Cerebellar cortex (tissue), 1 donor: Measurements from ENCODE around the gene MTSS2.
A peak's percentile ranks its signal among the peaks of the same experiment; 100 is the strongest.

Experiments used
- DNase-seq: peaks from one replicate; pipeline ENCODE4 v3.0.0-alpha.2; 2015; ENCODE audit warnings: low spot score

Gene MTSS2

DNA sequence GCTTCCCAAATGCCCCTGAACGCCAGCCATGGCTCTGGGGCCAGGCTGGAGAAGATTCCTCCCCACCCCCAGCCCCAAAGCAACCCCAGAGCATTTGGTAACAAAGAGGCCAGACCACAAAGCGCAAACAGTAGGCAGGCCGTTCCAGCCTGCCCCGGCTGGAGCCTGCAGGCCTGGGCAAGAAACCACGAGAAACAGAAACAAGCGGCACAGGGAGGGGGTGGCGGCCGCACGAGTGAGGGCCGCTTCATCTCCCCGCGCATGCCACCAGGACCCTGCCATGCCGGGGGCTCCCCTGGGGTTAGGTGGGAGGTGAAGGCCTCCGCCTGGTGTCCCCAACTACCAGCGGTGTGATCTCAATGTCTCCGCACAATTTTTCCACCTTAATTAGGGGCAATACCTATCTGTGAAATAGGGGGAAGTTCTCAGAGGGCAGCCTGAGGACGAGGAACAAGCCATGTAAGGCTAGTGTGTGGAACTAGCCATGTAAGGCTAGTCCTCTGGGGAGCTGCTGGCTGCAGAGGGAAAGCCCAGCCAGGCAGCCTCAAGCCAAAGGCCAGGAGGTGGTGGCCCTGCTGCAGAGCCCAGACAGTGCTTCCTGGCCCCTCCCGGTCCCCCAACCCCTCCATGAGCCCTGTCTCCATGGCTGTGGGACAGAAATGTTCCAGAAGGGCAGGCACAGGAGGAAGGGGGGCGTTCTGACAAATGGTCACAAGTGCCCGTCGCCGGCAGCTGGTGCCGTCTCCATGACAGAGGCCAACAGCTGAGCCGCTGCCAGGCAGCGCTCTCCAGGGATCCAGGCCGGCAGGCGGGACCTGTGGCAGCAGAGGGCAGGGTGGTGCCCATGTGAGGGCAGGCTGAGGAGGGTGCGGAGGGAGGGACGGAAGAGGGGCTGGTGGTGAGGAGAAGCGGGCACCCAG is 14.5 kb upstream of the MTSS2 start:
- DNase-seq, result peak; percentile 27

DNA sequence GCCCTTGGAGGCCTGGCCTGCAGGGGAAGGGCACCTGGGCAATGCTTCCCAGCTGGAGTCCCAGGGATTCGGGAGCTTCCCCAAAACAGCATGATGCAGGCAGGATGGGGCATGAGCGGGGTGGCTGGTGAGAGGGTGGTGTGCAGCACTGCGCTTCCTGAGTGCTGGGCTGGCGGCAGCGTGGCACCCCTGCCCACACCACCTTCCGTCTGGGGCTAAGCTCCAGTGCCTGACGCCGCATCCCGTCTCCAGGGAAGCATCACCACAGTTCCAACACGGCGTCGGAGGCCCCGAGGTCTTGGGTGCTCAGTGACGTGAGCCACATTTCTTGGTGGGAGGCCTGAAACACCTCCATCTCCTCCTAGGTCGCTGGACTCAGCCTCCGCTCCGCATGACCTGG is 13.8 kb upstream of the MTSS2 start:
- no peak for DNase-seq

DNA sequence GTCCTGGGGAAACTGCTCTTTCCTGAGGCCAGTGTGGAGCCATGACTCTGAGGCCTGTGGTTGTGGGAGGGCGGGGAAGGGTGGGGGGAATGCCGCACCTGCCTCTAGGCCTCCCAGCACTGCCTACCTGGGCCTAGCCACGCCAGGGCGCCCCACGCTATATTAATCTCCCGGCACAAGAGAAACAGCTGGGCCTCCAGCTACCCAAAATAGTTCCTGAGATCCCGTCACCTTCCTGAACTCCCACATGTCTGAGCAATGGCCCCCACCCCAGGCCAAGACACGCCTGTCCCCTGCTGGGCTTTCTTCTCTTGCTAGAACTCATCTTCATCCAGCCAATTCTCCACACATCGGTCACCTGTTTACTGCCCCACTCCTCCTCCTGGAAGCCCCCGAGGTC is 13.0 kb upstream of the MTSS2 start:
- no peak for DNase-seq

DNA sequence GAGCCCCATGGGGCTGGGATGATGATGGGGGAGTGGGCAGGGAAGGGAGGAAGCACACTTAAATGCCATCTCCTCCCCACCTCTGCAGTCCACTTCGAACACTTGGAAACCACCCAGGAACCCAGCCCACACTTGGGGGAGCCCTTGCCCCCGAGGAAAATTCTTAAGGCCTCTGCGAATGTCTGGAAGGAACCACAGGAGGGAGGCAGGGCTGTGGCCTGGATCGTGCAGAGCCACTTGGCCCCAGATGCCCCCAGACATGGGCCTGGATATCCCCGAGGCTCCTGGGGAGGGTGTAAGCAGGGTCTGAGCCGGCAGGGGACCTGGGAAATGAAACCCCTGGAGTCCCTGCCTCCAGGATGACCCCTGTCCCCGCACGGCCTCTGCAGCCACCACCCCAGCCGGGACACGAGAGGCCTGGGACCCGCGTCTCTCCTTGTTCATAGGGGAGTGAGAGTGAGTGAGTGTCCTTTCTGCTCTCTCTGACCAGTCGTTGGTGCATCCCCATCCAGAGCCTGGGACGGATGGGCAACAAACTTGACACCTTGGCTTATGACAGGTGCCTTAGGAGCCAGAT is 11.8 kb upstream of the MTSS2 start:
- no peak for DNase-seq

DNA sequence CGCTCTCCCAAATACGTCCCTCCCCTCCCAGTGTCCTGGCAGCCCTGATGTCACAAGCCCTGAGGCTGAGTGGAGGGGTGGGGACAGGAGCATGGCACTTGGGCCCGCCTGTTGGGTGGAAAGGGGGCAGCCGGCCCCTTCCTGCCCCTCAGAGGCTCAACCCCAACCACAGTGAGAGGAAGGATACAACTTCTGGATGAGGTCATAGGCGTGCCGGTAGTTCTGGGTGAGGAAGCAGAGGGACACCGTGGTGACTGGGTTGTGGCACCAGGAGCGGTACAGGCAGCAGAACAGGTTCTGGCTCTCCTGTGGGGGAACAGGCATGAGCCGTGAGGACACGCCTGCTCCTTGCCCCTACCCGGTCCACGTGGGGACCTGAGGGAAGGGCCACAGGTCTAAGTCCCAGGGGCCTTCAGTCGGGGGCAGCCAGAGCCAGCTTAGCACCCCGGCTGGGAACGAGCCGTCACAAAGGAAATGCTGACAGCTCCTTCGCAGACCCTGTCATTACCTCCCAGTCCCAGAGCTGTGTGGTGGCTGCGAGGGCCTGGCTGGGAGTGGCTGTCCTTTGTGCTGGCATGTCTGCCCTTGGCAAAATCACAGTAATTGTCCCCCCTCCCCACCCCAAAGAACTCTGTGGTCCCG is 11.2 kb upstream of the MTSS2 start:
- DNase-seq, result no peak

DNA sequence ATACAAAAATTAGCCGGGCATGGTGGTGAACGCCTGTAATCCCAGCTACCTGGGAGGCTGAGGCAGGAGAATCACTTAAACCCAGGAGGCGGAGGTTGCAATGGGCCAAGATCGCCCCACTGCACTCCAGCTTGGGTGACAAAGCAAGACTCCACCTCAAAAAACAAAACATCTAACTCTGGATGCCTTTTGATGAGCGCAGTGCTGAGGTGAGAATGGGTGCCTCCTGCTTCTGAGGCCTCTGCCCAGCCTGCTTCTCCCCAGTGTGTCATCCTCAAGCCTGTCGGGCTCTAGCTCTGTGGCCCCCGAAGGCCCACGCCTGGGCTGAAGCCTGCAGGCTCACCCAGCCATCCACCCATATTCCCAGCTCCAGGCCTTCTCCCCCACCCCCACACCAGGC is 10.5 kb upstream of the MTSS2 start:
- no peak for DNase-seq

DNA sequence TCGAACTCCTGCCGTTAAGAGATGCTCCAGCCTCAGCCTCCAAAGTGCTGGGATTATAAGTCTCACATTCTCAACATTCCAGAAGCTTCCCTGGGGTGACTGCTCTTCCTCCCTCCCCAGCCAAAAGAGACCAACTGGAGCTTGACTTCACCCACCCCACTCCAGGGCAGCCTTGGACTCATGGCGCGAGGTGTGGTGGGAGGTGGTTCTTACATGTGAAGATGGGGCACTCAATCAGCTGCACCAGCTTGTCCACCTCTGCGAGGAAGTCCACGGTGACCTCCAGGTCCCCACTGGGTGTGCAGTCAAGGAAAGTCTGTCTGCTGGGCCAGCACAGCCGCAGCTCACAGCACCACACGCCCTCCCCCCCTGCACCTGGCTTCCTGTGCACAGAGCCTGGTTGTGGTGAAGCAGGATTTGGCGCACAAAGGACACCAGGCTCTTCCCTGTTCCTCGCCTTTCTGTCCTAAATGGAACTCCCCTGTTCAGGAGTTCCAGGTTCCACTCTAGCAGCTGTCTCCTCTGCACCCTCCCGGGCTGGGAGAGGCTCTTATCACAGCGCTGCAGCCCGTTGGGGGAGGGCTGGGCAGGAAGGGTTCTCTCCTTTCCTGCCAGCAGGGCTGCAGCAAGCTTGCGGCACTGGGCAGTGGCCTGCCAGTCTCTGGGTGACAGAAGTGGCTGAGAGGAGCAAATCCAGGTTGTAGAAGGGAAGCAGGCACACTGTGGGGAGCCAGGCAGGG is 9.6 kb upstream of the MTSS2 start:
- DNase-seq, result no peak

DNA sequence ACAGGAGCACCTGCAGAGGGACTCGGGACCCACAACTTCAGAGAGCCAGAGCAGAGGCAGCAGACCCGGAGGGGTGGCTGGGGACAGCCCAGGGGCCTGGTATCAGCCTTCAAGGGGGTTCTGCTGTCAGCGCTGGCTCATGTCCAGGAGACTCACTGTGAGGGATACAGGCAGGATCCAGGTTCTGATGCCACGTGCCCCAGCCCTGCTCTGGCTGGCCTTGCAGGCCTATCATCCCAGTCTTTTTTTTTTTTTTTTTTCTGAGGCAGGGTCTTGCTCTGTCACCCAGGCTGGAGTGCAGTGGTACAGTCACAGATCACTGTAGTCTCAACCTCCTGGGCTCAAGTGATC is 9.0 kb upstream of the MTSS2 start:
- DNase-seq, result peak; percentile 66

DNA sequence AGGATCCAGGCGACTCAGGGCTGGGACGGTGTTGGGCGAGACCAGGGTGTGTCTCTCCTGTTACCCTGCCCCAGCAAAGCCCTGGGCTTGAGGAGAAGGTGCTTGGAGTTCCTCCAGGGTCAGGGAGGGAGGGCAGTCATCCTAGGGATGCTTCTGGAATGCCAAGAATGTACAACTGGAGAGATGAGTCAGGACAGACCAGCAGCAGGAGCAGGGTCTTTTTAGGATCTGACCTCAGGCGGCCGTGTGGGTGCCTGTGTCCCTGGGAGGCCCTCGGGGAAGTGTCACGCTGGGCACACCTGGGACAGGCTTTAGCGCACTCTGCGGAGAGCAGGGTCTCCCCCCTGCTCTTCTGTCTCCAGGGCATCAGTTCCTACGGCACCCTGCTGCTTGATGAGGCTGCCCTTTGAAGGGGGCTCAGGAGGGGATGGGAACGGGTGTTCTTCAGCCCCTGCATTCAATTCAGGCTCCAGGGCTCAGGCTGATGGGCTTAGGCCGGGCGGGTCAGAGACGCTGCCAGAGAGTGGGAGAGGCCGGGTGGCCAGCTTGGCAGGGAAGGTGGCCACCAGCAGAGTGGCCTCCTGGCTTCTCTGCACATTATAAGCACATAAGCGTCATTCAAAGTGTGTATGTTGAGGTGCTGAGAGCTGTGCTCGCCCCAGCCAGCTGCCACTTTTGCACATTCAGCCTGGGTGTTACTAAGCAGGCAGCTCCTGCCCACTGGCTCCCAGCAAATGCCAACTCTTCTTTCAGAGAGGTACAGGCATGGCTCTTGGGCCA is 8.4 kb upstream of the MTSS2 start:
- DNase-seq, result no peak

DNA sequence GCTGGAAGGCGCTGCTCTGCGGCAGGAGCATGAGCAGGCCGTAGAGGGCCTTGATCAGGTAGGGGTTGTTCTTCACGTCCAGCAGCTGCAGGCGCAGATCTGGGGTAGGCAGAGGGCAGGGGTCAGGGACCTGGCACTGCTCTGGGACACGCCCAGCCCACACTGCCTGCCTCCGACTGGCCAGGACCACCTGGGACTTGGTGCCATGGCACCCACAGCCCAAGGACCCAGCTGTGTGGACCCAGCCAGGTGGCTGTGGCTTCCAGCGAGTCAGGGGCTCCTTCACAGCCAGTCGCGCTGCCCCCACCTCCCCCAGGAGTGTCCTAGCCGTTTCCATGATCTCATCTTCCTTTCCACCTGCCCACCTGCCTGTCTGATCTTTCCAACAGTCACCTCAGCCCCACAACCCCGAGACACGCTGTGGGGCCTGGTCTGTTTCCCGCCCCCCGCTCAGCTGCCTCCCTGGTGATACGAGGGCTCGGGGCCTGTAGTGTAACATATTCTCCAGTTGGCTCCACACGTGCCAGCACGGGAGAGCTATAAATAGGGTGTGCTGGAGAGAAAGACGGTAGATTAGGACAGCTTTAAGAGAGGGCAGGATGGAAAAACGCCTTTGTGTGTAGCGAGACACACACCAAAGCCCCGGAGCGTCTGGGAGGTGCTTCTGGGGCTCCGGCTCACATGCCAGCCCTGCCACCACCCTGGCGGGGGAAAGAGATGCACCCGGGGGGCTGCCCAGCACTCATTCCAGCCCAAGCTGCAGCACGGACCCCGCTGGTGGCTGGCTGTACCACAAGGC is 7.2 kb upstream of the MTSS2 start:
- peak; percentile 60 for DNase-seq

DNA sequence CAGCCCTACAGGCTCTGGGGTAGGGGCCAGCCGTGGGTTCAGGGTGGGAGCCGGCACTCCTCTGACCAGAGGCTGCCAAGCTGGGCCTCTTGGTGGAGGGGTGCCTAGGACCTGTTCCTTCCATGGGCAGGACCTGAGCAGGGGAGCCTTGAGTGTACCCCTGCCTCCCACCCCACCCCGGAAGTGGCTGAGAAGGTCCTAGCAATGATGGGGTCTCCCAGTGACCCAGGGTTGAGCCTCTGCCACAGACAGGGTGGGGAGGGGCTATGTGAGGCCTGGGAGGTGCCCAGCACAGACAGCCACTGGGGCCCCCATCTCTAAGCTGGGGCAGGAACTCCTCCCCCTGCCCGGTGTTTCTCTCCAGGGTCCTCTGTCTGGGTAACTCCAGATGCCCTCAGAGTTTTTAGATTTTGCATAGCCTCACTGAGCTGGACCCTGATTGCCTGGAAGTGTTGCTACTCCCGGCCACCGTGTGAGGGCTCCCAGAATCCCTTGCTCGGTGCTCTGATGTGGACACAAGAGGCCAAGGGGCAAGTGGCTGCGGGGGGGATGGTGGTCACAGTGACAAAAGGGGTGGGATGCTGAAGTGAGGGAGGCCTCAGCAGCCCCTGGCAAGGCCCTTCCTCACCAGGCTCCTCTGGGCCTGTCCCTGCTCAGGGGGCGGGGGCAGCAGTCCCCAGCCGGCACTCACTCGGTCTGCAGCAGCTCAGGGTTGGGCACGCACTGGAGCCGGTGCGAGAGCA is 6.4 kb upstream of the MTSS2 start:
- DNase-seq, result no peak

DNA sequence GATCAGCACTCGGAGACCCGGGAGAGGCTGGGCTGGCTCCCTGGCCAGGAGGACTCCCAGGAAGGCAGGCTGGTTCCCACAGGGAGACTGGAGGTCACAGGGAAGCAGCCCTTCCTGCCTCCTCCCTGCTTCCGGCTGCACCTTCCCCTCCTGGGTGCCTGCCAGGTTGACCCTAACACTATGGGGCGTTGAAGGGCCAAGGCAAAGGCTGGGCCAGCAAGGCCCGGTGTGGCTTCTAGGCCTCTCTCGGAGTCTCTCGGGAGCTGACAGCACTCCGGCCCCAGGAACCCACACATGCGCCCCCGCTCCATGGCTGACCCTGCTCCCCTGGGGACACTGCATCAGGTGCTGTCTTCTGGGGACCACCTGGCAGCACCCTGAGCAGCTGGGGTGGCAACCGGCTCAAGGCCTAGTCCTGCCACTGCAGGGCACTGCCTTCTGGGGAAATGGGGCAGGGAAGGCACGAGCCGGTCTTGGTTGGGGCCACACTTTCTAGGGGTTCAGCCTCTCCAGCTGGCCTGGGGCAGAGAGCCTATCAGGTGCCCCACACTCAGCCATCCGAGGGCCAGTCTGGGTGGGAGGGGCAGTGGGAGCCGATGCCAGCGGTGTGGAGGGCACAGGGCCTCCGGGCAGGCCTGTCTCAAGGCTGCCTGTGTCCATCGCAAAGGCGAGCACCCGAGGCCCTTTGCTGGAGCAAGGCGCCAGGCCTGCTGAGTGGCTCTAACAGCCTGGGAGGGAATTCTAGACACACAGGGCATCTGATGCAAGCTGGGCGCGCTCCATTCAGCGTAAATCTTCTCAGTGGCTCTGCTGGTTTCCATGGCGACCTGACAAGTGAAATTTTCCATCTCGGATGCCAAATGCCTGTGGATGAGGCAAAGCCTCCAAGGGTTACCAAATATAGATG is 5.6 kb upstream of the MTSS2 start:
- DNase-seq, result peak; percentile 99

DNA sequence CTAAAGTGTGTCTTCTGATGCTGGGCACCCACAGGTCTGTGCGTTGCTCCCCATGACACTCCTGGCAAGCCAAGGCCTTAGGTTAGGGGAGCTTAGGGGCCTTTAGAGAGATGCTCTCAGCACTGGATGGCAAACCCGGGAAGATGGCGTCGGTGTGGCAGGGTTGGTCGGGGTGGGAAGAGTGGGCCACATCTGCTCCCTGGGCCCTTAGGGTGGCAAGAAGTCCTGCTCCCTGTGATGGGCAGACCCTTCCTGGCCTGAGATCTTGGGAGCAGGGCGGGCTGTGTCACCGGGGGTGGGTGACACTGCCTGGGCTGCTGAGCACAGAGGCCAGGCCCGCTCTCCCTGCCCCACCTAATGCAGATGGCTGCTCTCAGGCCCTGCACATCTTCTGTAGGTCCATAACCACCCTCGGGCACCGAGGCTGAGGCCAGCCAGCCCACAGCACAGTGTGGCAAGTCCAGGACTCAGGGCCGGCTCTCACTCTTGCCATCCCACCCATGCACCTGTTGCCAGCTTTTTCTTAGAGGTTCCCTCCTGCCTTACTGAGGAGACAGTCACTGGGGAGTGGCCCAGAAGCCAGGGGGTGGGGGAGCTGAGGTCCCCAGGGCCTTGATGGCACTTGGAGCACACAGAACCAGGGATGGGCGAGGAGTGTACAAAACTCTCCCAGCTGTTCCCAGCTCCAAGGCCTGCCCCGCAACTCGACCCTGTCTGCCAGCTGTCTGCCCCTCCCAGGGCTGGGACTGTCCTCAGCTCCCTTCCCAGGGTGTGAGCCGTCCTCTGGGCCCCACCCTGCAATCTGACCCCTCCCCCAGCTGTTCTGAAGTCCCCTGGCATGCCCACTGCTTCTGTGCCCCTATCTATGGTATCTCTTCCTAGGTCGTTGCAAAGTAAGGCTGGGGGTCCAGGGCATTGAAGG is 4.4 kb upstream of the MTSS2 start:
- DNase-seq, result no peak

DNA sequence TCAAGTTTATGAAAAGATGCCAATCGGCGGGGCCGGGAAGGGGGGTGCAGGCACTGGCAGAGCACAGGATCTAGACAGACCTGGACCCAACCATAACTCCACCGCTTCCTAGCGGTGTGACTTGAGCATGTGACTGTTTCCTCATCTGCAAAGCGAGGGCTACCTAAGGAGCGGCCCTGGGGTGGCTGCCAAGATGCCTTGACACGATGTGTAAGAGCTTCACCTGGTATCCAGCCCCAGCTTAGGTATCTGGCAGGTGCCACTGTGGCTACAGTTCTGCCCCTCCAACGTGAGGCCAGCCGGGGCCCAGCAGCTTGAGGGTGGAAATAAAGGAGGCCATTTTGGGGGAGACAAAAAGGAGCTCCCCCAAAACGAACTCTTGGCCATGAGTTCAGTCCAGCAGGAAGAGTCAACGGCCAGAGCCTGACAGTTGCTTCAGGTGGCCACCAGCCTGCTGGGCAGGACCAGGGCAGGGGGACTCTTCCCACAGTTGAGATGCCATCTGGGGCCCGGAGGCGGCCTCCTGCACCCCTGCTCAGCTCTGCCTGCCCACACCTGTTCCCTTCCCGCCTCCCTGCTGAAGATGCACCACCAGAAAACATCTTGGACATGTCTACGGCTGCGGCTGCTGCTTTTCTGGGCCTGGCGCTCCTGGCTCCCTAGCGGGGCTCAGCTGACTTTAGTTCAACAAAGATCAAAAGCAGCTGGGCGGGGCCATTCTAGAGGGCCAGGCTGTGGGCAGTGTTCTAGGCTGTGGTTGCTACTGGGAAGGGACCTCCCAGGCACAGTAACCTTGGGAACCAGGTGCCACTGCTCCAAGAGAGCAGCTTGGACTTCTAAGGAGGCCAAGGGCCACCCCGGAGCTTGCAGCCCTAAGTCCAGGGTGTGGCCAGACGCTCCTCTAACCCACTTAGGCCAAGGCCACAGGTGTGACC is 3.4 kb upstream of the MTSS2 start:
- DNase-seq, result no peak

DNA sequence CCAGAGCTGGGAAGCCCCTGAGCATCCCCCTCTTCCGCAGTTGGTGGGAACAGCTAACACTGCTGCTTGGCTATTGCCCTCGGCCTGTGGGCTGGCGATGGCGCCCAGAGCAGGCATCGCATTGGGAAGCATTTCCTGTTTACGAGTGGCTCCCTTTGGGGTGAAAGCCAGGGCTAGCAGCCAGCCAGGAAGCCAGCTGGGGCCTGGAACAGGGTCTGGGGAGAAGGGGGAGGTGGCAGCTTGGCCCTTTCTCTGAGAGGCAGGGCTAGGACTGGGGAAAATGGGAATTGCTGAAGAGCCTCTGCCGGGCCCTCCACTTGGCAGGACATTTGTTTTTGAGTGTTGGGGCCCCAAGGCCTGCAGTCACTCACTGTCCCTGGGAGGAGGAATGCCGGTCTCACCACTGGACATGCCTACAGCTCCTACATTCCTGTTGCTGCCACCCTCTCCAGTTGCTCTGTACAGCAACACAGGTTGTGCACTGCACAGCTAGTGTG is 2.4 kb upstream of the MTSS2 start:
- peak; percentile 86 for DNase-seq

DNA sequence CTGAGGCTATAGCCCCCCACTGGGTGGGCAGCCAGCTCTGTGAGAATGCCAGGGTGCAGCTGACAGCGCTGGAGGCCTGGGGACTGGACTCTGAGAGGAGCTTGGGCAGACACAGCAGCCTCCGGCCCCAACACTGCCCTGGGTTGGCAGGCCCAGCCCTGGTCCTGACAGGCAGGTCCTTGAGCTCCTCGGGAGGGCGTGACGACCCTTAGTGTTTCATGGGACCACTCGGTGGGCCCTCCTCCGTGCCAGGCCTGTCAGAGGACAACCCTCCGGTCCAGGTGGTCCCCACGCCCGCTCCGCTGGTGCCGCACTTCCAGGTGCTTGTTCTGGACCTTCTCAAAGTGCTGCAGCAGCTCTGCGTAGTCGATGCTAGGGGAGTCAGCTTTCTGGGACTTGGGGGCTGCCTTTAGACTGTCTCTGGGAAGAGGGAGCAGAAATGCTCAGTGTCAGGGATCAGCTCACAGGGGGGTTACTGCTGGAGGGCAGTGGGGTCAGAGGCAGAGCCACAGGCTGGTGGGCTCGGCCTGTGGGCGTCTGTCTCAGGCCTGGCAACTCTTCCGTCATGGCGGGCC is 1.9 kb upstream of the MTSS2 start:
- no peak for DNase-seq
